Measurements from ENCODE around the gene MVB12B.

MVB12B gene

GRCh38 chr9:126545106-126545505, 218.5 kb downstream of the MVB12B start:
- TF ChIP-seq TAF1 (IDR thresholded peaks at IDR 0.05; ENCODE audit: borderline replicate concordance, insufficient read depth, low read length) (no peak), SIN3A (IDR thresholded peaks at IDR 0.05; ENCODE audit: borderline replicate concordance, insufficient read depth, low read length) (no peak), POLR2AphosphoS5 (IDR thresholded peaks at IDR 0.05; ENCODE audit: low read depth, low read length) (no peak), FOXP2 (optimal IDR thresholded peaks at IDR 0.05; ENCODE audit: borderline replicate concordance, extremely low read depth, extremely low read length, insufficient read depth) (no peak)
- TF ChIP-seq, protein P1, sequence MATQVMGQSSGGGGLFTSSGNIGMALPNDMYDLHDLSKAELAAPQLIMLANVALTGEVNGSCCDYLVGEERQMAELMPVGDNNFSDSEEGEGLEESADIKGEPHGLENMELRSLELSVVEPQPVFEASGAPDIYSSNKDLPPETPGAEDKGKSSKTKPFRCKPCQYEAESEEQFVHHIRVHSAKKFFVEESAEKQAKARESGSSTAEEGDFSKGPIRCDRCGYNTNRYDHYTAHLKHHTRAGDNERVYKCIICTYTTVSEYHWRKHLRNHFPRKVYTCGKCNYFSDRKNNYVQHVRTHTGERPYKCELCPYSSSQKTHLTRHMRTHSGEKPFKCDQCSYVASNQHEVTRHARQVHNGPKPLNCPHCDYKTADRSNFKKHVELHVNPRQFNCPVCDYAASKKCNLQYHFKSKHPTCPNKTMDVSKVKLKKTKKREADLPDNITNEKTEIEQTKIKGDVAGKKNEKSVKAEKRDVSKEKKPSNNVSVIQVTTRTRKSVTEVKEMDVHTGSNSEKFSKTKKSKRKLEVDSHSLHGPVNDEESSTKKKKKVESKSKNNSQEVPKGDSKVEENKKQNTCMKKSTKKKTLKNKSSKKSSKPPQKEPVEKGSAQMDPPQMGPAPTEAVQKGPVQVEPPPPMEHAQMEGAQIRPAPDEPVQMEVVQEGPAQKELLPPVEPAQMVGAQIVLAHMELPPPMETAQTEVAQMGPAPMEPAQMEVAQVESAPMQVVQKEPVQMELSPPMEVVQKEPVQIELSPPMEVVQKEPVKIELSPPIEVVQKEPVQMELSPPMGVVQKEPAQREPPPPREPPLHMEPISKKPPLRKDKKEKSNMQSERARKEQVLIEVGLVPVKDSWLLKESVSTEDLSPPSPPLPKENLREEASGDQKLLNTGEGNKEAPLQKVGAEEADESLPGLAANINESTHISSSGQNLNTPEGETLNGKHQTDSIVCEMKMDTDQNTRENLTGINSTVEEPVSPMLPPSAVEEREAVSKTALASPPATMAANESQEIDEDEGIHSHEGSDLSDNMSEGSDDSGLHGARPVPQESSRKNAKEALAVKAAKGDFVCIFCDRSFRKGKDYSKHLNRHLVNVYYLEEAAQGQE (IDR thresholded peaks at IDR 0.05; ENCODE audit: insufficient read depth in 1 of 2, low read depth in 2 of 2, low read length in 2 of 2), result no peak

GRCh38 chr9:126546036-126546435, 219.4 kb downstream of the MVB12B start:
- TF ChIP-seq TAF1 (IDR thresholded peaks at IDR 0.05; ENCODE audit: borderline replicate concordance, insufficient read depth, low read length) (no peak), POLR2AphosphoS5 (IDR thresholded peaks at IDR 0.05; ENCODE audit: low read depth, low read length) (no peak), SIN3A (IDR thresholded peaks at IDR 0.05; ENCODE audit: borderline replicate concordance, insufficient read depth, low read length) (no peak), FOXP2 (optimal IDR thresholded peaks at IDR 0.05; ENCODE audit: borderline replicate concordance, extremely low read depth, extremely low read length, insufficient read depth) (no peak)
- TF ChIP-seq, protein P1 (IDR thresholded peaks at IDR 0.05; ENCODE audit: insufficient read depth in 1 of 2, low read depth in 2 of 2, low read length in 2 of 2), result no peak

DNA sequence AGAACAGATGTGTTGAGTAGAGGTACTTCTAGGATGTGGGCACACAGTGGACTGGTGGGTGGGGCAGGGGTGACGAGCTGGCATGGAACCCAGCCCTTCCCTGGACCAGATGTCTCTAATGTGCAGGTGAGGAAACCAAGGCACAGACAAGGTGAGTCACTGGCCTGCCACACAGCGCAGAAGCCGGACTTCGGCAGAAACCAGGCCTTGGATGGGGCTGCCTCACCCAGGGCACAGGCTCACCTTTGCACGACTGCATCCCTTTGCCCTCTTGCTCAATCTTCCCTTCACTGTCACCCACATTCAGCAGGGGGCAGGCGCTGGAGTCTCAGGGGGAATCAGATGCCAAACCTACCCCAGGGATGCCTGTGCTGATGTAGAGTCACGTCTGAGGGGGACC, 221.7 kb downstream of the MVB12B start:
- TF ChIP-seq TAF1 (IDR thresholded peaks at IDR 0.05; ENCODE audit: borderline replicate concordance, insufficient read depth, low read length) (no peak), POLR2AphosphoS5 (IDR thresholded peaks at IDR 0.05; ENCODE audit: low read depth, low read length) (no peak)
- TF ChIP-seq, protein P1 (IDR thresholded peaks at IDR 0.05; ENCODE audit: insufficient read depth in 1 of 2, low read depth in 2 of 2, low read length in 2 of 2), result no peak

DNA sequence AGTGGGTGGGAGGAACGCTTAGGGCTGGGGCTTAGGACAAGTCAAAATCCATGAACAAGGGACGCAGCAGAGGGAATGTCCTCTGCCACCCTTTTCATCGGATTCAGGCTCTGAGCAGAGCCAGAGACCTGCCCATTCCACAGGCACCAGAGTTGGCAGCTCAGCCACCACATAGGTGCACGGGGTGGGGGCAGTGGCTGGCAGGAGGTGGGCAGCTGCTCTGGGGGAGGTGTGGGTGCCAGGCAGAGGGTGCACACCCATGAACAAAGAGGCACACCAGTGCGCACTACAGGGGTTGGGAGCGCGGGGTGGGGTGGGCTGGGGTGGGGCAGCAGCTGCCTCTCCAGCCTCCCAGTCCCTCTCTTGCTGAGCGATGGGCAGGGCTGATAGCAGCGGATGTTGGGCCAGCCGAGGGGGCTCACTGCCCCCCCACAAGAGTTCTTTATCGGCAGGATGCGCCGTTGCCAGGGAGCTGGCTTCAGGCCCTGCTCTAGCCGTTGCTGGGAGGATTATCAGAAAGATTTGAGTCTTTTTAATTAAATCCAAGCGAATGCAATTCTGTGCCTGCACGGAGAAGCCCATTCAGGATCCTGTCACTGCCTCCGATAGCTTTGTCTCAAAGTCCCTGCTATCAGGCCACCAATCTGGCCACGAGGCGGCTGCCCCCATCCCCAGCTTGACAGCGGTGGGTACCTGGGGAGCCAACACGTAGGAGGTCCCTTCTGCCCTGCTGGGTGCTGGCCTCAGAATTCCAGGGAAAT, 222.8 kb downstream of the MVB12B start:
- TF ChIP-seq FOXP2 (optimal IDR thresholded peaks at IDR 0.05; ENCODE audit: borderline replicate concordance, extremely low read depth, extremely low read length, insufficient read depth), result no peak
- TF ChIP-seq, protein P1 (IDR thresholded peaks at IDR 0.05; ENCODE audit: insufficient read depth in 1 of 2, low read depth in 2 of 2, low read length in 2 of 2), result no peak

GRCh38 chr9:126550891-126551351, 224.3 kb downstream of the MVB12B start:
- TF ChIP-seq, protein P1 (IDR thresholded peaks at IDR 0.05; ENCODE audit: insufficient read depth in 1 of 2, low read depth in 2 of 2, low read length in 2 of 2), result no peak
- TF ChIP-seq SIN3A (IDR thresholded peaks at IDR 0.05; ENCODE audit: borderline replicate concordance, insufficient read depth, low read length), result no peak
- no peak for TF ChIP-seq TAF1 (IDR thresholded peaks at IDR 0.05; ENCODE audit: borderline replicate concordance, insufficient read depth, low read length)
- no peak for TF ChIP-seq POLR2AphosphoS5 (IDR thresholded peaks at IDR 0.05; ENCODE audit: low read depth, low read length)
- TF ChIP-seq FOXP2 (optimal IDR thresholded peaks at IDR 0.05; ENCODE audit: borderline replicate concordance, extremely low read depth, extremely low read length, insufficient read depth), result no peak

Measured in PFSK-1 (cell line).